Testis (tissue), 2 donors: Measurements from ENCODE around the gene FEV.

Source experiments
- CTCF ChIP-seq, 3 experiments: fragments of 450-650 bp in 2 of 3; fragments of 200-600 bp in 1 of 3; sonication (generic) in 1 of 3; IDR thresholded peaks; one replicate each; pipeline ENCODE4 v1.5.1; 2016 to 2019; ENCODE audit warnings: antibody characterized with exemption in 3 of 3, mild to moderate bottlenecking in 2 of 3, moderate library complexity in 1 of 3
- POLR2A ChIP-seq: fragments of 450-650 bp; IDR thresholded peaks from one replicate; pipeline ENCODE4 v1.6.1; 2017; ENCODE audit warnings: antibody characterized with exemption, mild to moderate bottlenecking, moderate library complexity

DNA sequence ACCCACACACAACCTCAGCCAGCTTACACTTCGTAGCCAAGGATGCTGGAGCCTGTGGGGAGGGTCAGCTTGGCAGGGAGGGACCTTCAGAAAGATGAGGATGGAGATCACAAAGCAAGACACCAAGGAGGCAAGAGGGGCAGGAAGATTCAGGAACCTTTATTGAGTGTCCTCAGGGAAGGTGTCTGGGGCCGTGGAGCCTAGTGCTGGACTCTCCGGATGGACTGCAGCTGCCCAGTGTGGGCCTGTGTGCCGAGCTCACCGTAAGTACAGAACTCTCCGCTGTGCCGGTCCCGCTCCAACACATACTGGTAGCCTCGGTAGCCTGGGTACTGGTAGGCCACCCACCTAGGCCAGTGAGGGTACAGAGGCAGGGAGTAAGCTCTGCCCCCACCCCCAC is 5.1 kb upstream of the FEV start:
- TF ChIP-seq CTCF (IDR thresholded peaks at IDR 0.05) (no peak), POLR2A (no peak)
